DOHH2 (cell line): ENCODE data around the gene ZNF608.

ENCODE experiments used
- H3F3A ChIP-seq: fragments of 200-600 bp; sonication (generic), shearing (Covaris generic); 2 replicates; pipeline ENCODE4 v1.6.0; 2016; ENCODE audit warnings: antibody characterized with exemption, mild to moderate bottlenecking; ENCODE audit not compliant: control insufficient read depth, insufficient read depth
- H3K27ac ChIP-seq: fragments of 200-600 bp; sonication (generic); 2 replicates; pipeline ENCODE4 v1.5.1; 2014; ENCODE audit warnings: low read depth, mild to moderate bottlenecking, low read length, moderate library complexity
- H3K27me3 ChIP-seq: fragments of 200-600 bp; sonication (generic); 2 replicates; pipeline ENCODE4 v1.6.1; 2014; ENCODE audit warnings: mild to moderate bottlenecking, low read length, mixed read lengths; ENCODE audit not compliant: control insufficient read depth
- H3K36me3 ChIP-seq: fragments of 200-600 bp; sonication (generic); 2 replicates; pipeline ENCODE4 v1.6.1; 2014; ENCODE audit warnings: mild to moderate bottlenecking, low read length, moderate library complexity, mixed read lengths; ENCODE audit not compliant: control insufficient read depth
- H3K4me1 ChIP-seq: fragments of 200-600 bp; sonication (generic); 2 replicates; pipeline ENCODE4 v1.6.1; 2014; ENCODE audit warnings: mild to moderate bottlenecking, low read length, mixed read lengths; ENCODE audit not compliant: control insufficient read depth
- H3K4me2 ChIP-seq: fragments of 200-600 bp; sonication (generic); 2 replicates; pipeline ENCODE4 v1.6.0; 2014; ENCODE audit warnings: mild to moderate bottlenecking, low read length, moderate library complexity
- H3K4me3 ChIP-seq: fragments of 200-600 bp; sonication (generic); 2 replicates; pipeline ENCODE4 v1.5.1; 2014; ENCODE audit warnings: mild to moderate bottlenecking, low read length, mixed read lengths
- H3K79me2 ChIP-seq: fragments of 200-600 bp; sonication (generic); 2 replicates; pipeline ENCODE4 v1.6.1; 2014; ENCODE audit warnings: mild to moderate bottlenecking, low read length, mixed read lengths; ENCODE audit not compliant: control insufficient read depth
- H3K9me2 ChIP-seq: fragments of 200-600 bp; sonication (generic); replicated peaks from 2 replicates; pipeline ENCODE4 v1.6.1; 2014; ENCODE audit warnings: mild to moderate bottlenecking, low read length, mixed read lengths; ENCODE audit not compliant: control insufficient read depth
- H3K9me3 ChIP-seq: fragments of 200-600 bp; sonication (generic); 2 replicates; pipeline ENCODE4 v1.6.1; 2014; ENCODE audit warnings: antibody characterized with exemption, low read length, mixed read lengths; ENCODE audit not compliant: control insufficient read depth, insufficient read depth
- H4K20me1 ChIP-seq: fragments of 200-600 bp; sonication (generic); 2 replicates; pipeline ENCODE4 v1.6.0; 2014; ENCODE audit warnings: low read depth, mild to moderate bottlenecking, antibody characterized with exemption, low read length, moderate library complexity; ENCODE audit not compliant: control insufficient read depth, insufficient read depth
- EZH2phosphoT487 ChIP-seq: fragments of 200-600 bp; sonication (generic); IDR thresholded peaks from 2 replicates; pipeline ENCODE4 v1.6.1; 2017; ENCODE audit warnings: borderline replicate concordance, mild to moderate bottlenecking, antibody characterized with exemption, low read length, moderate library complexity, mixed read lengths
- TF ChIP-seq, protein P1 (sequence below): fragments of 200-600 bp; sonication (generic); IDR thresholded peaks from one replicate; pipeline ENCODE4 v1.5.1; 2014; ENCODE audit warnings: antibody characterized with exemption, mild to moderate bottlenecking, low read depth, low read length; ENCODE audit not compliant: poor library complexity, severe bottlenecking

ZNF608 gene

GRCh38 chr5:124701873-124702425, 44.5 kb downstream of the ZNF608 start:
- Histone ChIP-seq H3K4me2 (peak overlapping the region; percentile 97), H3K4me3 (peak overlapping the region; percentile 77), H3F3A (peaks cover 44% of the 10 kb centered on the region), H3K79me2 (peaks cover 89% of the 10 kb centered on the region), H4K20me1 (no peaks in the 10 kb centered on the region), H3K36me3 (peaks cover 37% of the 10 kb centered on the region), H3K4me1 (peaks cover 93% of the 10 kb centered on the region), H3K27ac (peak overlapping the region; percentile 98), H3K9me2 (no peaks in the 10 kb centered on the region), H3K9me3 (no peaks in the 10 kb centered on the region), H3K27me3 (no peaks in the 10 kb centered on the region)
- TF ChIP-seq, protein P1, sequence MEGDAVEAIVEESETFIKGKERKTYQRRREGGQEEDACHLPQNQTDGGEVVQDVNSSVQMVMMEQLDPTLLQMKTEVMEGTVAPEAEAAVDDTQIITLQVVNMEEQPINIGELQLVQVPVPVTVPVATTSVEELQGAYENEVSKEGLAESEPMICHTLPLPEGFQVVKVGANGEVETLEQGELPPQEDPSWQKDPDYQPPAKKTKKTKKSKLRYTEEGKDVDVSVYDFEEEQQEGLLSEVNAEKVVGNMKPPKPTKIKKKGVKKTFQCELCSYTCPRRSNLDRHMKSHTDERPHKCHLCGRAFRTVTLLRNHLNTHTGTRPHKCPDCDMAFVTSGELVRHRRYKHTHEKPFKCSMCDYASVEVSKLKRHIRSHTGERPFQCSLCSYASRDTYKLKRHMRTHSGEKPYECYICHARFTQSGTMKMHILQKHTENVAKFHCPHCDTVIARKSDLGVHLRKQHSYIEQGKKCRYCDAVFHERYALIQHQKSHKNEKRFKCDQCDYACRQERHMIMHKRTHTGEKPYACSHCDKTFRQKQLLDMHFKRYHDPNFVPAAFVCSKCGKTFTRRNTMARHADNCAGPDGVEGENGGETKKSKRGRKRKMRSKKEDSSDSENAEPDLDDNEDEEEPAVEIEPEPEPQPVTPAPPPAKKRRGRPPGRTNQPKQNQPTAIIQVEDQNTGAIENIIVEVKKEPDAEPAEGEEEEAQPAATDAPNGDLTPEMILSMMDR: no peak
- no peak for TF ChIP-seq EZH2phosphoT487

GRCh38 chr5:124701016-124701415, 45.4 kb downstream of the ZNF608 start:
- peaks cover 44% of the 10 kb centered on the region for H3K36me3 ChIP-seq
- no peak overlapping the region for H3K4me3 ChIP-seq
- H3F3A ChIP-seq: peaks cover 37% of the 10 kb centered on the region
- H3K79me2 ChIP-seq: peaks cover 91% of the 10 kb centered on the region
- H4K20me1 ChIP-seq: no peaks in the 10 kb centered on the region
- no peaks in the 10 kb centered on the region for H3K9me3 ChIP-seq
- no peaks in the 10 kb centered on the region for H3K27me3 ChIP-seq
- peak overlapping the region; percentile 97 for H3K4me2 ChIP-seq
- TF ChIP-seq EZH2phosphoT487: no peak
- TF ChIP-seq, protein P1: no peak
- H3K4me1 ChIP-seq: peaks cover 84% of the 10 kb centered on the region
- H3K9me2 ChIP-seq: no peaks in the 10 kb centered on the region
- H3K27ac ChIP-seq: 0 out of 2 replicates have a peak overlapping the region, but pooled peaks have one; percentile 98

GRCh38 chr5:124700333-124700732, 46.1 kb downstream of the ZNF608 start:
- no peaks in the 10 kb centered on the region for H3K9me3 ChIP-seq
- H3K4me3 ChIP-seq: peak overlapping the region; percentile 5; the same call in 1 of the 2 replicates
- no peaks in the 10 kb centered on the region for H4K20me1 ChIP-seq
- TF ChIP-seq, protein P1: no peak
- no peak for TF ChIP-seq EZH2phosphoT487
- H3K79me2 ChIP-seq: peaks cover 91% of the 10 kb centered on the region
- no peaks in the 10 kb centered on the region for H3K27me3 ChIP-seq
- peaks cover 42% of the 10 kb centered on the region for H3K36me3 ChIP-seq
- H3K9me2 ChIP-seq: no peaks in the 10 kb centered on the region
- H3F3A ChIP-seq: peaks cover 31% of the 10 kb centered on the region
- peak overlapping the region; percentile 43 for H3K4me2 ChIP-seq
- no peak overlapping the region for H3K27ac ChIP-seq
- peaks cover 81% of the 10 kb centered on the region for H3K4me1 ChIP-seq
